GM12875 (cell line): ENCODE data around the gene RIOK1.

Source experiments
- H3K4me3 ChIP-seq: one replicate; pipeline ENCODE4 v1.5.1; 2011; ENCODE audit warnings: low read depth, low read length, control low read depth
- TF ChIP-seq, protein P1 (sequence below): IDR thresholded peaks from 2 replicates; pipeline ENCODE4 v1.5.1; 2011; ENCODE audit warnings: low read depth, mild to moderate bottlenecking, control low read depth, inconsistent platforms, low read length, moderate library complexity, borderline replicate concordance; ENCODE audit not compliant: insufficient read depth

RIOK1 gene

GRCh38 chr6:7441048-7441775, 51.6 kb downstream of the RIOK1 start:
- TF ChIP-seq, protein P1, sequence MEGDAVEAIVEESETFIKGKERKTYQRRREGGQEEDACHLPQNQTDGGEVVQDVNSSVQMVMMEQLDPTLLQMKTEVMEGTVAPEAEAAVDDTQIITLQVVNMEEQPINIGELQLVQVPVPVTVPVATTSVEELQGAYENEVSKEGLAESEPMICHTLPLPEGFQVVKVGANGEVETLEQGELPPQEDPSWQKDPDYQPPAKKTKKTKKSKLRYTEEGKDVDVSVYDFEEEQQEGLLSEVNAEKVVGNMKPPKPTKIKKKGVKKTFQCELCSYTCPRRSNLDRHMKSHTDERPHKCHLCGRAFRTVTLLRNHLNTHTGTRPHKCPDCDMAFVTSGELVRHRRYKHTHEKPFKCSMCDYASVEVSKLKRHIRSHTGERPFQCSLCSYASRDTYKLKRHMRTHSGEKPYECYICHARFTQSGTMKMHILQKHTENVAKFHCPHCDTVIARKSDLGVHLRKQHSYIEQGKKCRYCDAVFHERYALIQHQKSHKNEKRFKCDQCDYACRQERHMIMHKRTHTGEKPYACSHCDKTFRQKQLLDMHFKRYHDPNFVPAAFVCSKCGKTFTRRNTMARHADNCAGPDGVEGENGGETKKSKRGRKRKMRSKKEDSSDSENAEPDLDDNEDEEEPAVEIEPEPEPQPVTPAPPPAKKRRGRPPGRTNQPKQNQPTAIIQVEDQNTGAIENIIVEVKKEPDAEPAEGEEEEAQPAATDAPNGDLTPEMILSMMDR = no peak
- no peak overlapping the region for H3K4me3 ChIP-seq

GRCh38 chr6:7442467-7442866, 52.9 kb downstream of the RIOK1 start:
- TF ChIP-seq, protein P1 = no peak
- no peak overlapping the region for H3K4me3 ChIP-seq

GRCh38 chr6:7445101-7445500, 55.5 kb downstream of the RIOK1 start:
- TF ChIP-seq, protein P1 = no peak
- H3K4me3 ChIP-seq = no peak overlapping the region

DNA sequence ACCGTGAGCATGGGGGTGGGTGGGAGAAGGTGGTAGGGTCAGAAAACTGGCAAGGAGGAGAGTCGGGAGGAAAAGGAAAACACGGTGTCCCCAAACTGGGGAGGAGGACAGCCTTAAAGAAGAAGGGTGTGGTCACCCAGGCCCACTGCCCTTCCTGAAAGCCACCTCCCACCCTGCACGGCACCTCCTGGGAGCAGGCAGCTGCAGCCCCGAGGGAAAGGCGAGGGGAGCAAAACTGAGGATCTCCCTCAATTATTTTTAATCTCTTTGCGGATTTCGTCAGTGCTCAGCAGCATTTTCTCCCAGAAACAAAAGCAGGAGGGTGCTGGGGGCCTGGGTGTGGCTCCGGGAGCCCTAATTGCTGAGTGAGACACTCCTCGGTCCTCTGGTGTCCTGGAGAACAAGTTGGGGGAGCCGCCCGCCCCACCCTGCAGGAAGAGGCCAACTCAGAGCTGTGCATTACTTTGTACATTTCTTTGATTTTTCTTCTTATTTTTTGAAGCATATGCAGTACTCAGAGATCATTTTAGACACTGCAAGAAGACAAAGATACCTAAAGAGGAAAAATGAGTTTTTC, 56.4 kb downstream of the RIOK1 start:
- no peak overlapping the region for H3K4me3 ChIP-seq
- TF ChIP-seq, protein P1 = no peak

DNA sequence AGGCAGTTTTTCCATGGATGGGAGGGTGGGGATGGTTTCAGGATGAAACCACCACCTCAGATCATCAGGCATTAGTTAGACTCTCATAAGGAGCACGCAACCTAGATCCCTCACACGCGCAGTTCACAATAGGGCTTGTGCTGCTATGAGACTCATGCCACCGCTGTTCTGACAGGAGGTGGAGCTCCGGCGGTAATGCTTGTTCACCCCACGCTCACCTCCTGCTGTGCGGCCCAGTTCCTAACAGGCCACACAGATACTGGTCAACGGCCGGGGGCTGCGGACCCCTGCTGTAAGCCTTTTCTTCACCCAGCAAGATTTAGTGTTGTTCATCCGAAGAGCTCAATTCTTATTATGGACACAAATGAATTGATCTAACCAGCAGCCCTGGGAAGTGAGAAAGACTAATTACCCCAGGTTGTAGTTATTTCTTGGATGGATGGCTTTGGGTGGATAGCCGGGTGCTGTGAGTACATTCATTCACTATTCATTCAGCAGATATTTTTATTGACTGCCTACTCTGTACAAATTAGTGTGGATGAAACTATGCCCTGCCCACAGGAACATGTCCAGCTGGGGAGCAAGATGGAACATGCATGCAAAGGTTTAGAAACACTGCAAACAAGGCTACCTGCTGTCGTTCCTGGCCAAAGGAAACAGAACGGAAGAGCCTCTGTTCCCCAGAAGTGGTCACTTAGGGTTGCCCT, 57.2 kb downstream of the RIOK1 start:
- H3K4me3 ChIP-seq = no peak overlapping the region
- TF ChIP-seq, protein P1 = no peak

- TF ChIP-seq, protein P1 = no peak
- H3K4me3 ChIP-seq = no peak overlapping the region
Observed at GRCh38 chr6:7448232-7448631, 58.6 kb downstream of the RIOK1 start.
